Measurements from ENCODE around the gene CHEK1.

The CHEK1 gene

DNA sequence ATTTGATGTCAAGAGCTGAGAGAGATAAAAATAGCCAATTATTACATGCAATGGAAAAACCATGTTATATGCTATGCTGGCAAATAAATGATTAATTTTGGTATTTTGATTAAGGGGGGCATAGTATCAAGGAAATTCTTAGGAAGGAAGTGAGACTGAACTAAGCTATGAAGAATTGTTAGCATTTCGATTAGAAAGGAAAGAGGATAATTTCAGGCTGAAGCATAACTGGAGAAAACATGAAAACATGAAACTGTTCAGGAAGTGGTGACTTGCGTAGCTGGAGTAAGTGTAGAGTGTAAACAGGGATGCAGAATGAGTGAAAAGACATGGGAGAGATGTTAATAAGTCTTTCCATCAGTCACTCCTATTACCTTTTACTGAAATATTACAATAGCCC is 49.2 kb downstream of the CHEK1 start:
- DNase-seq (ENCODE audit: low spot score) (no peak), ATAC-seq (ENCODE audit: low read depth) (no peak)
- TF ChIP-seq, protein P1, sequence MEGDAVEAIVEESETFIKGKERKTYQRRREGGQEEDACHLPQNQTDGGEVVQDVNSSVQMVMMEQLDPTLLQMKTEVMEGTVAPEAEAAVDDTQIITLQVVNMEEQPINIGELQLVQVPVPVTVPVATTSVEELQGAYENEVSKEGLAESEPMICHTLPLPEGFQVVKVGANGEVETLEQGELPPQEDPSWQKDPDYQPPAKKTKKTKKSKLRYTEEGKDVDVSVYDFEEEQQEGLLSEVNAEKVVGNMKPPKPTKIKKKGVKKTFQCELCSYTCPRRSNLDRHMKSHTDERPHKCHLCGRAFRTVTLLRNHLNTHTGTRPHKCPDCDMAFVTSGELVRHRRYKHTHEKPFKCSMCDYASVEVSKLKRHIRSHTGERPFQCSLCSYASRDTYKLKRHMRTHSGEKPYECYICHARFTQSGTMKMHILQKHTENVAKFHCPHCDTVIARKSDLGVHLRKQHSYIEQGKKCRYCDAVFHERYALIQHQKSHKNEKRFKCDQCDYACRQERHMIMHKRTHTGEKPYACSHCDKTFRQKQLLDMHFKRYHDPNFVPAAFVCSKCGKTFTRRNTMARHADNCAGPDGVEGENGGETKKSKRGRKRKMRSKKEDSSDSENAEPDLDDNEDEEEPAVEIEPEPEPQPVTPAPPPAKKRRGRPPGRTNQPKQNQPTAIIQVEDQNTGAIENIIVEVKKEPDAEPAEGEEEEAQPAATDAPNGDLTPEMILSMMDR (IDR thresholded peaks at IDR 0.05; ENCODE audit: poor library complexity, severe bottlenecking), result no peak
- Histone ChIP-seq H3K4me1 (ENCODE audit: insufficient read depth, poor library complexity, severe bottlenecking) (no peaks in the 10 kb centered on the region), H3K27ac (ENCODE audit: poor library complexity, severe bottlenecking) (no peak overlapping the region), H3K4me3 (ENCODE audit: severe bottlenecking) (no peak overlapping the region), H3K9me3 (ENCODE audit: severe bottlenecking) (no peaks in the 10 kb centered on the region), H3K36me3 (ENCODE audit: low read depth) (peaks cover 47% of the 10 kb centered on the region), H3K27me3 (ENCODE audit: insufficient read depth, poor library complexity, severe bottlenecking) (peaks cover 2% of the 10 kb centered on the region)

DNA sequence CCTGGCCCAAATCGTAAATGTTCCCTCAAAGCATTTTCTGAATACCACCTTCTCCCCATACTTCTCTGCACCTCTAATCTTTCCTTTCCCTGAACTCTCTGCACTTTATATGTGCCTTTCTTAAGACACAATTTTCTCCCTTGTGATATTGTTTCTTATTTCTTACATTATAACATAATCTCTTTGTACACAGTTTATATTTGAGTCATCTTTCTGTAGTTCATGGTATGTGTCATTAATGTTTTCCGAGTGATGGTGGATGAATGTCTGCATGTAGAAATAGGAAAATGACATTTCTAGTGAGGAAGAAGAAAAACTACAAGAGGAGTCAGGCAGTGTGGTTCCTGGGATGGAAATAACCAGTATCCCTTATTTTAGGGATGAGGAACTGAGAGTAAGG is 50.2 kb downstream of the CHEK1 start:
- peaks cover 41% of the 10 kb centered on the region for H3K36me3 ChIP-seq (ENCODE audit: low read depth)
- H3K27me3 ChIP-seq (ENCODE audit: insufficient read depth, poor library complexity, severe bottlenecking), result peaks cover 2% of the 10 kb centered on the region
- no peaks in the 10 kb centered on the region for H3K4me1 ChIP-seq (ENCODE audit: insufficient read depth, poor library complexity, severe bottlenecking)
- TF ChIP-seq, protein P1 (IDR thresholded peaks at IDR 0.05; ENCODE audit: poor library complexity, severe bottlenecking), result no peak
- no peaks in the 10 kb centered on the region for H3K9me3 ChIP-seq (ENCODE audit: severe bottlenecking)
- no peak overlapping the region for H3K4me3 ChIP-seq (ENCODE audit: severe bottlenecking)
- DNase-seq (ENCODE audit: low spot score) (no peak), ATAC-seq (ENCODE audit: low read depth) (no peak)
- H3K27ac ChIP-seq (ENCODE audit: poor library complexity, severe bottlenecking), result no peak overlapping the region

DNA sequence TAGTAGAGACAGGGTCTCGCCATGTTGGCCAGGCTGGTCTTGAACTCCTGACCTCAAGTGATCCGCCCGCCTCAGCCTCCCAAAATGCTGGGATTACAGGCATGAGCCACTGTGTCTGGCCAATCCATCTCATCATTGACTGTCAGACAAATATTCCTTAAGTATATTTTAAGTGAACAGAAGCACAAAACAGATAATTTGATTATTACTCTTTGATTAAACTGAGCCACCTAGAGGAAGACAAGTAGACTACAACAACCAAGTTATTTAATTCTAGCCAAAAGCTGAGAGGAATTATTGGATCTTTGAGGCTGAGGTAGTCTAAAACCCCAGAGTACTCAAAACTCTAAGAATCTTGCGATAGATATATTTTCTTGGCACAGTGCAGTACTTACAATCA is 54.4 kb downstream of the CHEK1 start:
- Histone ChIP-seq H3K4me1 (ENCODE audit: insufficient read depth, poor library complexity, severe bottlenecking) (no peaks in the 10 kb centered on the region), H3K4me3 (ENCODE audit: severe bottlenecking) (no peak overlapping the region), H3K27ac (ENCODE audit: poor library complexity, severe bottlenecking) (no peak overlapping the region), H3K27me3 (ENCODE audit: insufficient read depth, poor library complexity, severe bottlenecking) (no peaks in the 10 kb centered on the region), H3K9me3 (ENCODE audit: severe bottlenecking) (no peaks in the 10 kb centered on the region), H3K36me3 (ENCODE audit: low read depth) (peaks cover 26% of the 10 kb centered on the region)
- TF ChIP-seq, protein P1 (IDR thresholded peaks at IDR 0.05; ENCODE audit: poor library complexity, severe bottlenecking), result peak; percentile 43
- no peak for DNase-seq (ENCODE audit: low spot score)
- ATAC-seq (ENCODE audit: low read depth), result no peak

DNA sequence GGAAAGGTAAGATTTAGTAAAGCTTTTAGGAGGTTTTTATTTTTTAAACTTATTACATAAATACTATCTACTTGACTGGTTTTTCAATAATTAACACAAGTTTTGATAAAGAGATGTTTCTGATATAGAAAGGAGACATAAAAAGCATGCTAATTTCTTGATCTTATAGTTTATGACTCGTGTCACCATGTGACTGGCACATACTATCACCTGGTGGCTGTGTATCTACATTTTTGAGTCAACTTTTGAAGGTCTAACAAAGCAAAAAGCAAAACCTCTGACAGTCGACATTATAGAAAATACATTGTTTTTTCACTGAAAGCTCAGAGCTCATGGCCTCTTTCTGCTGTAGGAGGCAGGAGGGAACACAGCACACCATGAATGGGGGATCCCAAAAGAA is 54.9 kb downstream of the CHEK1 start:
- Histone ChIP-seq H3K9me3 (ENCODE audit: severe bottlenecking) (no peaks in the 10 kb centered on the region), H3K27ac (ENCODE audit: poor library complexity, severe bottlenecking) (no peak overlapping the region), H3K36me3 (ENCODE audit: low read depth) (peaks cover 26% of the 10 kb centered on the region), H3K4me3 (ENCODE audit: severe bottlenecking) (no peak overlapping the region), H3K27me3 (ENCODE audit: insufficient read depth, poor library complexity, severe bottlenecking) (no peaks in the 10 kb centered on the region), H3K4me1 (ENCODE audit: insufficient read depth, poor library complexity, severe bottlenecking) (no peaks in the 10 kb centered on the region)
- TF ChIP-seq, protein P1 (IDR thresholded peaks at IDR 0.05; ENCODE audit: poor library complexity, severe bottlenecking), result peak; percentile 22
- no peak for ATAC-seq (ENCODE audit: low read depth)
- no peak for DNase-seq (ENCODE audit: low spot score)

DNA sequence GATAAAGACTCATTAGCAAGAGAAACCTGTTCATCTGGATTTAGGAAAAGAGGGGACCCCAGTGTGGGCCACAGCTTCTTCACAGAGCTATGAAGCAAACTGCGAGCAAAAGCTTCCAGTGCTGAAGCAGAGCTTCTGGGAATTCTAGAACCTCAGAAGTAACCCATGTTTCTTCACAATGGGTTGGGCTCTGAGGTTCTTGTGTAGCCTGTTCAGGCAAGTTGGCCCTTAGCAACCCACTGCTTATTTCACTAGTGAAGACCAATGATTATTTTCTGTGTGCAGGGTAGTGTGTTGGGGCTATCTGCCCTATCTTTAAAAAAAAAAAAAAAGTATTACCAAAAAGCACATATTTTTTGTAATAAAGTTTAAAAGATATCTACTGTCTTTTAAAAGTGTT is 55.8 kb downstream of the CHEK1 start, which contains the start of gene ACRV1:
Gene ACRV1, minus strand, starts transcription at position 101 of the 400 bp plus-strand sequence. Its CDS starts 67 bp downstream, at position 34.
- Histone ChIP-seq H3K4me3 (ENCODE audit: severe bottlenecking) (no peak within 1 kb of the TSS), H3K27me3 (ENCODE audit: insufficient read depth, poor library complexity, severe bottlenecking) (no peaks in the 10 kb centered on the region), H3K36me3 (ENCODE audit: low read depth) (peaks cover 19% of the 10 kb centered on the region), H3K27ac (ENCODE audit: poor library complexity, severe bottlenecking) (no peak within 1 kb of the TSS), H3K9me3 (ENCODE audit: severe bottlenecking) (no peaks in the 10 kb centered on the region), H3K4me1 (ENCODE audit: insufficient read depth, poor library complexity, severe bottlenecking) (no peaks in the 10 kb centered on the region)
- DNase-seq (ENCODE audit: low spot score), result no peak
- no peak for ATAC-seq (ENCODE audit: low read depth)
- TF ChIP-seq, protein P1 (IDR thresholded peaks at IDR 0.05; ENCODE audit: poor library complexity, severe bottlenecking), result no peak

All from RWPE2 (cell line).